ENCODE results near the gene LHPP. TPM values are rescaled to one million over a fixed set of nuclear protein-coding genes. Genes with fewer than 3 reads are reported as not detected.
"Not testable (repeated sequence)": the region's sequence is repeated elsewhere in the genome, so short reads cannot be mapped to it uniquely, and the experiment has no call there.

LHPP gene
- total RNA-seq, 2 donors from 2014 or later = 4.4 to 6.1 TPM

DNA sequence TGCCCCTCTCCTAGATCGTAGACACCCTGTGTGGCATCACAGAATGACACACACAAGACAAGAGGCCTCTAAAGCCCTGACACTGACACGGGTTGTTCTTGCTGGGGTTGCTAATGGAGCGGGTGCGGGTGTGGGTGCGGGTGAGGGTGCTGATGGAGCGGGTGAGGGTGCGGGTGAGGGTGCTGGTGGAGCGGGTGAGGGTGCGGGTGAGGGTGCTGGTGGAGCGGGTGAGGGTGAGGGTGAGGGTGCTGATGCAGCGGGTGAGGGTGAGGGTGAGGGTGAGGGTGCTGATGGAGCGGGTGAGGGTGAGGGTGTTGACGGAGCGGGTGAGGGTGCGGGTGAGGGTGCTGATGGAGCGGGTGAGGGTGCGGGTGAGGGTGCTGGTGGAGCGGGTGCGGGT, 148.6 kb downstream of the LHPP start:
- H3K27ac Mint-ChIP-seq; H3K36me3 Mint-ChIP-seq; H3K4me3 Mint-ChIP-seq; DNase-seq (ENCODE audit: low spot score); H3K27me3 Mint-ChIP-seq; H3K9me3 Mint-ChIP-seq; ATAC-seq: not testable (repeated sequence)
- H3K4me1 Mint-ChIP-seq (ENCODE audit: low read depth in 2 of 2) = peaks cover 30 to 37% of the 10 kb centered on the region in 2 donors

DNA sequence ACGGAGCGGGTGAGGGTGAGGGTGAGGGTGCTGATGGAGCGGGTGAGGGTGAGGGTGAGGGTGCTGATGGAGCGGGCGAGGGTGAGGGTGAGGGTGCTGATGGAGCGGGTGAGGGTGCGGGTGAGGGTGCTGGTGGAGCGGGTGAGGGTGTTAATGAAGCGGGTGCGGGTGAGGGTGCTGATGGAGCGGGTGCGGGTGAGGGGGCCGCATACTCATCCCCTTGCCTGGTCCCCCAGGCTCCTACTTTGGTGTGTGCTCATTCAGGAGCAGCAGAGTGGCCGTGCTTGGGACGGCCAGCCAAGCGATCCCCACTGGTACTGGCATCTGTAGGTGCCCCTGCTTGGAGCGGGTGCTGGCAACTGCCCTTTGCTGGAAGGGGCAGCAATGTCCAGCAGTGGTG, 149.2 kb downstream of the LHPP start:
- DNase-seq (ENCODE audit: low spot score); ATAC-seq; H3K27me3 Mint-ChIP-seq; H3K9me3 Mint-ChIP-seq; H3K36me3 Mint-ChIP-seq: not testable (repeated sequence)
- Mint-ChIP-seq H3K4me3 (peak overlapping the region; percentile 22), H3K27ac (peak overlapping the region in 1 of 2 donors; percentile 71), H3K4me1 (ENCODE audit: low read depth in 2 of 2) (peaks cover 30 to 43% of the 10 kb centered on the region in 2 donors)

DNA sequence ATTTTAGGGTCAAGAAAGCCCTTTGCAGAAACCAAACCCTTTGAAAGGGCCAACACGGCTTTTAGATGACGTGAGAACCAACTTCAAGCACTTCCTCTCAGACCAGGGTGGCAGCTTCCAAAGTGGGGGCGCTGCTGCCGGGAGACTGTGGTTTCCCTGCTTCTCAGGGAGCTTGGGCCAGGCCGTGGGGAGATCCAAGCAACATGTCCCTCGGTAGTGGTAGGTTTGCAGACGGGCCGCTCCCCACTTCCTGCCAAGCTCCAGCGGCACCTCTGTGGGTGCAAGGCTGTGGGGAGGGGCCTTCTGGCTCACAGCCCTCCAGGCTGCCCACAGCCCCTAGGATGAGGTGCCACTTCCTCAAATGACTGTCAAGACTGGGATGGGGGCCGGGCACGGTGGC, 150.1 kb downstream of the LHPP start:
- Mint-ChIP-seq H3K4me1 (ENCODE audit: low read depth in 2 of 2) (peaks cover 38 to 49% of the 10 kb centered on the region in 2 donors), H3K27me3 (no peaks in the 10 kb centered on the region), H3K27ac (peak overlapping the region; percentile 71 to 83), H3K36me3 (no peaks in the 10 kb centered on the region), H3K9me3 (no peaks in the 10 kb centered on the region), H3K4me3 (peak overlapping the region; percentile 65)
- ATAC-seq = peak; percentile 85 to 91
- peak; percentile 82 for DNase-seq (ENCODE audit: low spot score)

DNA sequence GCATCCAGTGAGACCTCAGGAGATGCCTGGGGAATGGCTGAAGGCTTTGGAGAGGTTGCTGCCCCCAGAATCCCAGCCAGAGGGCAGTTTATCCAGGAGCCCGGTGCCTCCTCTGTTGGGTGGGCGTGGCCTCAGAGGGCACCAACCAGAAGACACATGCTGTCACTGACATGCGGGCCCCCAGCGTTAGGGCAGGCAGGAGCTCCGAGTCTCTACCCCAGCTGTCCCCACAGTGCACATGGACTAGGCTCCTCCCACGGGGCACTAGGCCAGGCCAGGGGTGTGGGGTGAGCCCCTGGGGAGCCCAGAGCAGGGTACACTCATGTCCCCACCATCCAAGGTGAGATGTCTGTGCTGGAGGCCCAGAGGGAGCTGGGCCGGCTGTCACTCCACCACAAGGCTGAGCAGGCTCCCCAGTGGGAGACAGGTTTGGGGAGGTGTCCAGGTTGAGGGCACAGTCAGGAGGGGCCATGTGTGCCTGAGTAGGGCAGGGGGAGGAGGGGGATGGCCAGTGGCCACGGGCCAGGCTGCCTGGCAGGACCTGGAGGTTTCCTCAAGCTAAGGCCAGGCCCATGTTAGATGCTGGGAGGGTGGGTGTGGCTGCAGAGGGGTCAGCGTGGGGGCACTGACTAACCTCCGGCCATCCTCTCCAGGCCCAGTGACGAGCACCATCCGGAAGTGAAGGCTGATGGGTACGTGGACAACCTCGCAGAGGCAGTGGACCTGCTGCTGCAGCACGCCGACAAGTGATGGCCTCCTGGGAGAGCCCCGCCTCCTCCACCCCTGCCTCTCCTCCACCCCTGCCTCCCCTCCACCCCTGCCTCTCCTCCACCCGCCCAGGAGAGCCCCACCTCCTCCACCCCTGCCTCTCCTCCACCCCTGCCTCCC, 151.2 kb downstream of the LHPP start:
- peaks cover 44 to 50% of the 10 kb centered on the region in 2 donors for H3K4me1 Mint-ChIP-seq (ENCODE audit: low read depth in 2 of 2)
- H3K27ac Mint-ChIP-seq = peak overlapping the region; percentile 71 to 83
- H3K9me3 Mint-ChIP-seq = no peaks in the 10 kb centered on the region
- ATAC-seq (peak; percentile 4 to 21), DNase-seq (ENCODE audit: low spot score) (no peak)
- no peaks in the 10 kb centered on the region for H3K27me3 Mint-ChIP-seq
- peak overlapping the region; percentile 65 for H3K4me3 Mint-ChIP-seq
- no peaks in the 10 kb centered on the region for H3K36me3 Mint-ChIP-seq

DNA sequence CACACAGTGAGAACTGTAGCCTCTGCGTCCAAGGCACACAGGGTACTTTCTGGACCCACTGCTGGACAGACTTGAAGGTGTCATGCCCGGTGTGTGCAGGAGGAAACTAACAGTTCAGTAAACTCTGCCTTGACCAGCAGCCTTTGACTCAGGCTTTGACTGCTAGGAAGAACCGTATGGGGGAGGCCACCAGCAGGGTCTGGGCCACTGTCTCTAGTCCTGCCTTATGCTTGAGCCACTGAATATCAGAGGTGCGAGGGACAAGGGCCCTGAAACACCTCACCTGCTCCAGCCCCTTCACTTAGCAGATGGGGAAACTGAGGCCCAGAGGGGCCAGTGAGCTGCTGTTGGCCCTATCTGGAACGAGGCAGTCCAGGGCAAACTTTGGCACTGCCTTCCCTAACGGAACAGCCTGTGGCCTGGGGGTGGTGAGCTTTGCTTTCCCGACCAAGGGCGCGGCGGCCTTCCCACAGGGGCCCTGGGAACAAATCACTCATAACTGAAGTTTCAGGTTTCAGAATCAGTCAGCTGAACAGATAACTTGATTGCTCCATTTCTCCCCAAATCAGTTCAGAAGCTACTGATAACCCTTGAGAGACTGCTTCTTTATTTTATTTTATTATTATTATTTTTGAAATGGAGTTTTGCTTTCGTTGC, 152.5 kb downstream of the LHPP start:
- DNase-seq (ENCODE audit: low spot score) (no peak), ATAC-seq (peak in 1 of 2 donors; percentile 22)
- Mint-ChIP-seq H3K9me3 (no peaks in the 10 kb centered on the region), H3K36me3 (no peaks in the 10 kb centered on the region), H3K27me3 (no peaks in the 10 kb centered on the region), H3K4me1 (ENCODE audit: low read depth in 2 of 2) (peaks cover 51 to 53% of the 10 kb centered on the region in 2 donors), H3K27ac (peak overlapping the region in 1 of 2 donors; percentile 8), H3K4me3 (peak overlapping the region; percentile 4)

DNA sequence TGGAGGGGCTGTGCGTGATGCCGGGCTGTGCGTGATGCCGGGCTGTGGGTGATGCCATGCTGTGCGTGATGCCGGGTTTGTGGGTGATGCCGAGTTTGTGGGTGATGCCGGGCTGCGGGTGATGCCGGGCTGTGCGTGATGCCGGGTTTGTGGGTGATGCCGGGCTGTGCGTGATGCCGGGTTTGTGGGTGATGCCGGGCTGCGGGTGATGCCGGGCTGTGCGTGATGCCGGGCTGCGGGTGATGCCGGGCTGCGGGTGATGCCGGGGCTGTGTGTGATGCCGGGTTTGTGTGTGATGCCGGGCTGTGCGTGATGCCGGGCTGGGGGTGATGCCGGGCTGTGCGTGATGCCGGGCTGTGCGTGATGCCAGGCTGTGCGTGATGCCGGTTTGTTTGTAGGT, 153.6 kb downstream of the LHPP start:
- ATAC-seq (no peak), DNase-seq (ENCODE audit: low spot score) (no peak)
- no peaks in the 10 kb centered on the region for H3K9me3 Mint-ChIP-seq
- peaks cover 52 to 57% of the 10 kb centered on the region in 2 donors for H3K4me1 Mint-ChIP-seq (ENCODE audit: low read depth in 2 of 2)
- H3K27me3 Mint-ChIP-seq = no peaks in the 10 kb centered on the region
- H3K4me3 Mint-ChIP-seq = peak overlapping the region; percentile 6
- no peaks in the 10 kb centered on the region for H3K36me3 Mint-ChIP-seq
- H3K27ac Mint-ChIP-seq = no peak overlapping the region

DNA sequence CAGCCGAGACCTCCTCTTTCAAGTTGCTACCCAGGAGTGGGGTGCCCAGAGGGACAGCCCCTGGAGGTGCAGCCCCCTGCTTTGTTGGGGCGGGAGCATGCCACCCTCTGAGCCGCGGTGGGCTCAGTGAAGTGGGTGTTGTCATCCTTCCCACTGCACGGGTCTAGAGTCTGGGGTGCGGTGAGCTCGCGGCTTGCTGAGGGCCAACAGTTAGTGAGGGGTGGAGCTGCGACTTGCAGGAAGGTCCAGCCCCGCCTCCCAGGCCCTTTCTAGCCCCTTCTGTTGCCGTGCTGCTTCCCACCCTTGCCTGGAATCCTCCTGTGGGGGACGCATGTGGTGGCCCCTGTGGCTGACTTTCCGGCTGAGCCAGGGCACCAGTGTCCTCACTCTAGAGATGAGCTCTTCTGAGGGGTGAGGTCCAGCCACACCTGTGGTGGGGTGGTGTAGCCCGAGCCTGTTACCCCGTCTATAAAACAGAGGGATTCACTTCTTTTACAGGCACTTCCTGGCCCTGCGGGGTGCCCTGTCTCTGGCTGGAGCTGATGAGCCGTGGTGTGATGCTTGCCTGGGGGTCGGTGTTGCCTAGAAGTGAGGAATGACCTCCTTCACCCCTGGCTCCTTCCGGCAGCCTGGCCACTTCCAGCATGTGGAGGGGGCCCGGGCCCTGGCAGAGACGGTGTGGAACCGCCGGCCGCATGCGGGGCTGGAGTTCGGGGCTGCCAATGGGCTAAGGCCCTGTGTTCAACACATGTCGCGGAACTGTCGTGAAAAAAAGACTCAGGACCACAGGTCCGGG, 154.6 kb downstream of the LHPP start:
- peak overlapping the region; percentile 45 for H3K4me3 Mint-ChIP-seq
- ATAC-seq (peak in 1 of 2 donors; percentile 39), DNase-seq (ENCODE audit: low spot score) (no peak)
- H3K36me3 Mint-ChIP-seq = no peaks in the 10 kb centered on the region
- peaks cover 50 to 57% of the 10 kb centered on the region in 2 donors for H3K4me1 Mint-ChIP-seq (ENCODE audit: low read depth in 2 of 2)
- H3K27ac Mint-ChIP-seq = peak overlapping the region in 1 of 2 donors; percentile 23
- no peaks in the 10 kb centered on the region for H3K27me3 Mint-ChIP-seq
- no peaks in the 10 kb centered on the region for H3K9me3 Mint-ChIP-seq

DNA sequence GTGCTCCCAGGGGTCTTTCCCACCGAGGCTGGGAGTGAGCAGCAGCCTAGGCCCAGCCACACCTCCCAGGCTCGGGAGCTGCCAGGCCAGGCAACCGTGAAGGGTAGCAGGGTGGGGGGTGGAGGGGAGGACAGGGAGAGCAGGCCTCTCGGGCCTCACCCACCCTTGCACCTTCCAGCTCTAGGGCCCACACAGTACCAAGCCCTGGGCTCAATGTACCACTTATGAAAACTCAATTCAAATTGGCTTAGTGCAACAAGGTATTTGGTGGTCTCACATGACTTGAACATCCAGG, 155.2 kb downstream of the LHPP start:
- H3K9me3 Mint-ChIP-seq = no peaks in the 10 kb centered on the region
- H3K27me3 Mint-ChIP-seq = no peaks in the 10 kb centered on the region
- no peak for DNase-seq (ENCODE audit: low spot score)
- no peak for ATAC-seq
- H3K27ac Mint-ChIP-seq = no peak overlapping the region
- H3K4me3 Mint-ChIP-seq = no peak overlapping the region
- H3K36me3 Mint-ChIP-seq = no peaks in the 10 kb centered on the region
- peaks cover 47 to 53% of the 10 kb centered on the region in 2 donors for H3K4me1 Mint-ChIP-seq (ENCODE audit: low read depth in 2 of 2)

DNA sequence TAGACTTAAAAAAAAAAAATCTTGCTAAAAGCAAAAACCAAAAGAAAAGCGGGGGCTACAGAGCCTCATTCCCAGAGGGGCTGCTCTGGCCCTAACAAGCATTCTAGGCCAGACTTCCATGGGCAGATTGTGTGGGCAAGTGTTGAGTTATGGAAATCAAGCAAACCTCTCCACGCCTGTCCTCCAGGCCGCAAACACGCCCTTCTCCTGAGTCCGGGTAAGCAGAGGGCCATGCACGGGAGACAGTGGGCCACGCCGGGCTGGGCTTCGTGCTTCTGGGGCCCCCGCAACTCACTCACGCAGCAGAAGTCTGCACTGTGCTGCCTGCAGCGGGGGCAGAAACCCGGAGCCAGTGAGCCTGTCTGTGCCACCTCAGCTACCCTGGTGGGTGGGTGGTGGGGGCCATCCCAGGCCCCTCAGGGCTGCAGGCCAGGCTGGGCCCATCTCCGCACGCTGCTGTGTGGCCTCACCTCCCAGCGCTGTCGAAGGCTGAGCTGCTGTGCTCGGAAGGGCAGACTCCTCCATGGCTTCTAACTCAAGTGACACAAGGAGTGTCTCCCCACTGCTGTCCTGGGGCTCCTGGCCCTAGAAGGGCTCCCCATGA, 156.9 kb downstream of the LHPP start:
- Mint-ChIP-seq H3K27ac (peak overlapping the region; percentile 26 to 78), H3K9me3 (no peaks in the 10 kb centered on the region), H3K4me1 (ENCODE audit: low read depth in 2 of 2) (peaks cover 35 to 42% of the 10 kb centered on the region in 2 donors), H3K36me3 (no peaks in the 10 kb centered on the region), H3K4me3 (no peak overlapping the region), H3K27me3 (no peaks in the 10 kb centered on the region)
- DNase-seq (ENCODE audit: low spot score) = no peak
- no peak for ATAC-seq

DNA sequence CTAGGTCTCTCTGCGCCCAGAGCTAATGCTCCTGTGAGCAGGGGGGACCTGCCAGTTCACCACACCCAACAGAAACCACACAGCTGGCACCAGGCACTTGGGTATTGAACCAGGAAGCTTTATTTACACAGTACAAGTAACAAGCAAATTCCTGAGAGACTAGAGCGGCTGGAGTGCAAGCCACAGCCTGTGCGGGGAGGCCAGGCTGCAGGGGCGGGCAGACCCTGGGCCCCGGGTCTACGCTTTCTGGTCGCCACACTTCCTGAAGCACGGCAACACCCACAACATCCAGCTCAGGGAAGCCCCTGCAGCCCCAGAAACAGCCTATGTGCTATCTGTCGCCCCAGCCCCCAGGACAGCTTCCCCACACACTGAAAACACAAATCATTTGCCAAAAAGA, 157.6 kb downstream of the LHPP start:
- no peaks in the 10 kb centered on the region for H3K36me3 Mint-ChIP-seq
- H3K9me3 Mint-ChIP-seq = no peaks in the 10 kb centered on the region
- DNase-seq (ENCODE audit: low spot score) (no peak), ATAC-seq (peak; percentile 38 to 61)
- peaks cover 31 to 36% of the 10 kb centered on the region in 2 donors for H3K4me1 Mint-ChIP-seq (ENCODE audit: low read depth in 2 of 2)
- no peaks in the 10 kb centered on the region for H3K27me3 Mint-ChIP-seq
- H3K4me3 Mint-ChIP-seq = peak overlapping the region; percentile 33
- peak overlapping the region; percentile 26 to 78 for H3K27ac Mint-ChIP-seq

DNA sequence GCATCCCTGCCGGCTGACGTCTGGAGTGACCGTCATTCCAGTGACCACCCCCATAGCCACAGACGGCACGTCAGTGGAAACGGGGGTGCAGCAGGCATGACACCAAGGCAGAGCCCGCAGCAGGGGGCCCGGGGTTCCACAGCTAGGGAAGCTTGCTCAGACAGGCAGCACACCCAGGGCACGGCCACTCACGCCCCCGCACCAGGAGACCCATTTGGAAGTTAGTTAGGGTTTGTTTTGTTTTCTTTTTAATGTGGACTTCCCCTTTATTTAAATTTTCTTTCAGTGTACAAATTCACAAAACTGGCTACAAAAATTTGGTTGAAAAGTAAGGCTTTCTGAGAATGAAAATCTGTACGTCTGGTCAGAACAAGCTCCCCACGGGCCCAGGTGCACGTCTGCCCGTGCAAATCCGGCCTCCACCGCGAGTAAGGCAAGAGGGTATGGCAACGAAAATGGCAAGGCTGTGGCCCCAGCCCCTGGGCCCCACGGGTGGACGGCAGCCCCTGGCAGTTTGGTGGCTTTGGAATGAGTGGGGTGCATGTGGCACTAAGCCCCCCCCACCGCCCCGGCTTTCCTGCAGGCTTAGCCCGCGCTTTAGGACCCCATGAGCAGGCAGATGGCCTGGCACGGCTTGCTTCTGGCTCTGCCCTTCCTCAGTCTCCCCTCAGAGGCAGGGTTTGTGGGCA, 158.3 kb downstream of the LHPP start:
- Mint-ChIP-seq H3K4me3 (peak overlapping the region; percentile 33), H3K27ac (peak overlapping the region; percentile 26 to 78), H3K9me3 (no peaks in the 10 kb centered on the region), H3K4me1 (ENCODE audit: low read depth in 2 of 2) (peaks cover 28 to 32% of the 10 kb centered on the region in 2 donors), H3K36me3 (no peaks in the 10 kb centered on the region), H3K27me3 (no peaks in the 10 kb centered on the region)
- ATAC-seq (no peak), DNase-seq (ENCODE audit: low spot score) (no peak)

DNA sequence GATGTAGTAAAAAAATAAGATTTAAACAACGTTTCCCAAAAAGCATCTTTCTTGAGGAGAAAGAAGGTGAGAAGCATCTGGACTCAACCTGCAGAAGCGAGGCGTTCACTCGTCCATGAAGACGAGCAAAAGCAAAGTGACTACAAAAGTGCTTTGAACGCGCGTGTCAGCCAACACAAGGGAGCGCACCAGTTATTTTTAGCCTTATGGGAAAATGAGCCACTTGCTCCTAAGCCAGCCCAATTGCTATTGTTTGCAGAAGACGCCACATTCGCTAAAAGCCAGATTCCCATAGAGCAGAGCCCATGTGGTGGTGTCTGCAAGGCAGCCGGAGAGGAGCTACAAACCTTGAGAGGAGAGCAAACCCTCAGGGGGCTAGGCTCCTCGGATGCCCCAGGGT, 160.0 kb downstream of the LHPP start:
- ATAC-seq = no peak
- DNase-seq (ENCODE audit: low spot score) = no peak
- H3K27me3 Mint-ChIP-seq = no peaks in the 10 kb centered on the region
- peaks cover 18 to 20% of the 10 kb centered on the region in 2 donors for H3K4me1 Mint-ChIP-seq (ENCODE audit: low read depth in 2 of 2)
- no peak overlapping the region for H3K4me3 Mint-ChIP-seq
- no peaks in the 10 kb centered on the region for H3K9me3 Mint-ChIP-seq
- no peaks in the 10 kb centered on the region for H3K36me3 Mint-ChIP-seq
- no peak overlapping the region for H3K27ac Mint-ChIP-seq

DNA sequence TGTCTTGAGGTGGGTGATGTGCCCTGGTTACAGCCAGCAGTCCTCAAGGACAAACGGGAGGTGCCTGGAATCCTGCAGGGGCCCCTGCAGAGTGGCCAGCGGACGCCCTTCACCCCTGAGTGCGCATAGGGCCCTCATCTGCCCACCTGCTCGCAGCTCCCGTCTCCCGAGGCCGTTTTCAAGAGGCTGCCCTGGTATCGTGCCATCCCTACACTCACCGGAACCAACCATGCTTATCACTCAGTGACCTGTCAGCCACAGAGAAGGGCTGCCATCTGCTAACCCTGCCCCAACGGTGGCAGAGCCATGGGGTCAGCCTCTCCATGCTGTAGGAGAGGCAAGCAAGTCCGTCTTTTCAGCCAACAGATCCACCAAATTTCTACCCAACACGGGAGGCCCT, 160.5 kb downstream of the LHPP start:
- Mint-ChIP-seq H3K27me3 (no peaks in the 10 kb centered on the region), H3K4me1 (ENCODE audit: low read depth in 2 of 2) (peaks cover 18 to 21% of the 10 kb centered on the region in 2 donors), H3K9me3 (no peaks in the 10 kb centered on the region), H3K36me3 (no peaks in the 10 kb centered on the region), H3K4me3 (no peak overlapping the region), H3K27ac (no peak overlapping the region)
- ATAC-seq (no peak), DNase-seq (ENCODE audit: low spot score) (no peak)
